Activated CD8-positive, alpha-beta memory T cell treated with anti-CD3 and anti-CD28 coated beads, Interleukin-2, amount 50 U/mL, for 1 hour (primary cell): ENCODE measurements around the gene ZNF845.
"Not testable (repeated sequence)": the region's sequence is repeated elsewhere in the genome, so short reads cannot be mapped to it uniquely, and the experiment has no call there.

ENCODE experiments used
- DNase-seq: peaks from one replicate; pipeline ENCODE4 v3.0.0-alpha.2; 2020; ENCODE audit errors: extremely low read depth

The ZNF845 gene

GRCh38 chr19:53333463-53334449 lies at the start of gene ZNF845:
ZNF845 (plus strand) TSS chr19:53333749; CDS start chr19:53341308, 7,559 bp downstream.
- peak; percentile 77 for DNase-seq

DNA sequence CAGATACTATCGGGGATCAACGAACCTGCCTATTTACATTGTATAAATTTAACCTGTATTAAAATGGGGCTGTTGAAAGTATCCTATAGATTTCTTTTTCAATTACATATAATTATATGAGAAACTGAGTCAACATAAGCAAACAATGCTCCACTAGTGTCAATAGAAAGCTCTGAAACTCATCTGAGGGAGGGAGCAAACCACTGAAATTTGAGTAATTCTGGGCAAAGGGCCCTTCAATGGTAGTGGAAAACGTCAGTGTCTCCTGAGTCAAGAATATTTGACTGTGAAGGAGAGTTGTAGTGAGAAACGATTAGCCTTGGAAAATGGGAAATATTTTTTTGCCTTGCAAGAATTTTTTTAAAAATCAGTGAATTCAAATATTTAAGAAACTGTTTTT lies 48.5 kb upstream of the ZNF845 start:
- DNase-seq: no peak

DNA sequence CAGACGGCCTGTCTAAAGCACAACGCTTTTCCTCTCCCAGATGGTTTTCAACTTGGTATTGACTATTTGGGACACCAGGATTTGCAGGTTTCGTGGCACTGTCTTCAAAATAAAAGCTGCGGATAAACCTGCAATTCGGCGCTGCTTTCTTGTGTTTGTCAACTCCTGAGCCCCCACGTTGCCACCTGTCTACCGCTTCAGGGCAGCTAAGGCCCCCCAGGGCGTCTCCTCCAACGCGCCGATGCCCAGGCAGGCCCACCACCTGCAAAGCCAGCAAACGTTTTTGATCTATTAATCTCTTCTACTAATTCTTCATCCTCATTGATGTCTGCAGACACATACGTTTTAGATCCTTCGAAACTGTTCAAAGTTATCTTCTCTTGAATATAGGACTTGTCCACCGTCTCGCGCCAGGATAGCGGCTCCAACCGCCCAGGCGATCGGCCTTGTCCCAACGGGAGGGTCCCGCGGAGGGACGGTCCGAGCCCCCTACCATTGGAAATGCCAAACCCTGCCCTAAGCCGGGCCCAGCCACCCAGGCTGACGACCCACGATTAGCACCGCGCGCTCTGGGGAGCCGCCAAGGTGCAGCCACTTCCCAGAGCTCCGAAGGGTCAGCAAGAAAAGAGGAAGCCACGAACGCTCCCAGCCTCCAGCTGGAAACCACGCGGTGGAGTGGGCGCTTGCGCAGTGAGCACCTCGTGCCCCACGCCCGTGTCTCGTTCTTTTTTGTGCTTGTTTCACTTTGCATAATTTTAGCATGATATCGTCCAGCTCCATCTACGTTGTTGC lies 42.6 kb upstream of the ZNF845 start:
- DNase-seq: no peak

DNA sequence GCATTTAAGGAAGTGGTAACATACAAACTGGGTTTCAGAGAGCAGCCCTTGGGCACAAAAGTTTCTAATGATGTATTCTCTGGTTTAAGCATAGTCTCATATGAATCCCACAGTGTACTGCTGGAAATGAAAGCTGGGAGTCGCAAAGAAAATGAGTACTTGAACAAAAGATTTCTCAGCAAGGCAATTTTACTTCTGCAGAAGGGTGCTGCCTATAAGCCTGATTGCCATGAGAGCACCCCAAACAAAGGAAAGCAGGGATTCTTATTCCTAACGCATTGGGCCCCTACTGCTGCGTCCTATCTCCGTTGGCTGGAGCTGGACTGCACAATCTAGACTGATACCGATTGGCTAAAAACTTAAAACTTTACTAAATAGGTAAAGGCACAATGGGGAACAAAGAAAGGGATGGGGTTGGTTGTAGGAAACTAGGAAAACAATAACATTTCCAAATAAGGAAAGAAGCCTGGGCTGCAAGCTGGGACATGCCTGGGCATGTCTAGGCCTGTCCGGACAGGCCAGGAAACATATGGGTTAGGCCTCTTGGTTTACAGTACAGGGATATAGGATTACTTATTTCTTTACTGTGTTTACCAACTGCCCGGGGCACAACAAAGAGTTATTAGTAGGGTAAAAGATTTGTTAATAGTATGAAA lies 38.6 kb upstream of the ZNF845 start:
- no peak for DNase-seq

DNA sequence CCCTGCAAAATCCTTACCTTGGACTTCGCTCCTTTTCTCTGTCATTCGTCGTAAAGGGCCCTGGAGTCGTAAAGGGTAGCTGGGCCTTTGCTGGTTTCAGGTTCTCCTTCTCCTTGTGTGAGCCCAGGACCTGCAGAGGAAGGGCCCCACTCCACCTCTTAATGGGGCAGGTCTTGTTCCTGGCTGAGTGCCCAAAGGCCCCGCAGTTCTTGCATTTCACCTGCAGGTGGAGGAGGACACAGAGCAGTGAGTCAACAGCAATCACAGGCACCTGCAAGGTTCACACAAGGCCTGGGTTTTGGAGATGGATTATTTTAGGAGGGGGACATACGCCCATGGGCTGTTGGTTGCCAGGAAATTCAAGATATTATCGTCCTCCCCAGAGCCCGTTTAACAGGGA lies 32.2 kb upstream of the ZNF845 start:
- DNase-seq: not testable (repeated sequence)

DNA sequence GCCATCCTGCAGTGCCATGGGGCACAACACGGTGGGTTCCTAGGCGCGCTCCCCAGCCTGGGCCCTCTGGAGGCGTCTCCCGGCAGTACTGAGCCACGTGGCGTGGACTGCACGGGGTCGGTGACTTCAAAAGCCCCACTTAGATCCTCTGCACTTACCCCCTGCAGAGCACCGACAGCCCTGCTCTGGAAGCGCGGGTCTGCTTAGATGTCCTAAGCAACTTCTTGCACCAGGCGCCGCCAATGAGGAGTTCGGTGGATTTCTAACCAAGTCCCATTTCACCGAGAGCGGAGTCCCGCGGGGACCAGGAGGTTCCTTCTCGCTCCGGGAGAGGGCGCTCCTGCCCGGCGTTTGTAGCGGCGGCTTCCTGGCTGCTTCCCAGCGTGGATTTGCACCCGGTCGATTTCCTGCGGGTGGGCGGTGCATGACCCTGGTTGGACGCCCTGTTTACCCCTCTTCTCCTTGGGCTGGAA lies 25.2 kb upstream of the ZNF845 start:
- no peak for DNase-seq

DNA sequence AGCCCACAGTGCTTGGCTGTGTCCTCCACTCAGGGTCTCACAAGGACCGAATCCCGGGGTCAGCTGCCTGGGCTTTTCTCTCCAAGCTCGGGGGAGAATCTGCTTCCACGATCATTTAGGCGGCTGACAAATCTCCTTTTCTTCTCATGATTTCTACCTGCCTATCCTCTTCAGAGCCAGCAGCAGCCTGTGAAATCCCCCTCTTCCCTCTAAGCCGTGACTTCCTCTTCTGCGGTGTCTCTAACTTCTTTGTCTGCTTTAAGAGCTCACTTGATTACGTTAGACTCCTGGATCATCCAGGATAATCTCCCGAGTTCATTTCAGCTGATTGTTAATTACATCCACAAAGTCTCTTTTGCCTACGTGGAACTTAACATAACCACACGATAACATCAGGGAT lies 22.5 kb upstream of the ZNF845 start:
- DNase-seq: no peak

GRCh38 chr19:53311897-53312296 lies 21.7 kb upstream of the ZNF845 start:
- DNase-seq: no peak

DNA sequence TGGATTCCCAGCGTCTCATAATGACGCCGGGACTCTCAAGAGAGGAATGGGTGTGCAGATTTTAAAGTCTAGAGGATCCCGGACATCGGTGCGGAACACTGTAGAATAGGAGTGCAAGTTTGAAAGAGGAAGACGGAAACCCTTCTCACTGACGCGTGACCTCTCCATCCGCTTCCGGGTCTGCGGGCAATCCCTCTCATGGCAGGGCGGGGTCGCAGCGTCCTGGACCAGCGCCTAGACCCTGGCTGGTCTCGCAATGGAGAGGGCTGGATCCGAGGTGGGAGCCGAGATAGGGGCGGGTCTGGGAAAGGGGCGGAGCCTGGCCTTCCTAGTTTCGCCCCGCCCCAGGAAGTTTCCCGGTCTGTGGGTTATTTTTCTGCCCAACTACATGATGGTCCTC lies 4.6 kb upstream of the ZNF845 start:
- DNase-seq: no peak

GRCh38 chr19:53332484-53332883 lies 1.1 kb upstream of the ZNF845 start:
- no peak for DNase-seq

GRCh38 chr19:53333066-53333462 lies 485 bp upstream of the ZNF845 start:
- DNase-seq: no peak

- DNase-seq: not testable (repeated sequence)
Observed at GRCh38 chr19:53344403-53344802, 10.9 kb downstream of the ZNF845 start.

GRCh38 chr19:53355739-53356138 lies 22.2 kb downstream of the ZNF845 start:
- no peak for DNase-seq

DNA sequence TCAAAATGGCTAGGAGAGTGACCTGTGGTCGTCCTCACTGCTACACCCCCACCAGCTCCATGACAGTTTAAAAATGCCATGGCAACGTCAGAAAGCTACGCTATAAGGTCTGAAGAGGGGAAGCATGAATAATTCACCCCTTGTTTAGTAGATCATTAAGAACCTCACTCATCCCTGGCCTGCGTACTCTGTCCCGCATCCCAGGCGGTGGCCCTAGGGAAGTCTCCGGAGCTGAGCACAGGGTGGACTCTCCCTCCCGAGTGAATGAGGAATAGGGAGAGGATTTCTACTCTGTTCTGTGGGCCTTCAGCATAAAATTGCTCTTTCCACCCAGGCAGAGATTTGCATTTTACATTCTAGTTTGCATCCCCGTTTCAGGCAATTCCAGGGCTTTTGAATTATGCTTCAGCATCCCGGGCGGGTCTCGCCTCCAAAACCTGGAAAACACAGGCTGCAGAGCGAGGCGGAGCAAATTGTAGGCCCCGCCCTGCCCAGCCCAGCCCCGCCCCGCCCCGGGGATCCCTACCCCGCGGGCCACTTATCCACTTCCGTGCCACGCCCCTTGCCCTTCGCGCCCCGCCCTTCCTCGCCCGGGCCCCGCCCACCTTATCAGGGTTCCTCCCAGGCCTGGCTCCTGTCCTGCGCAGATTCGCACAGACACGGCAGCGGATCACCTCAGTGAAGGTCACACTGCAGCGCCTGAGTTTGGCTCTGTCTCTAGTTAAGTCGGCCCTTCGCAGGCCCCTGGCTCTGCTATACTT lies 24.5 kb downstream of the ZNF845 start:
- no peak for DNase-seq

- not testable (repeated sequence) for DNase-seq
Observed at GRCh38 chr19:53360056-53360455, 26.5 kb downstream of the ZNF845 start.

DNA sequence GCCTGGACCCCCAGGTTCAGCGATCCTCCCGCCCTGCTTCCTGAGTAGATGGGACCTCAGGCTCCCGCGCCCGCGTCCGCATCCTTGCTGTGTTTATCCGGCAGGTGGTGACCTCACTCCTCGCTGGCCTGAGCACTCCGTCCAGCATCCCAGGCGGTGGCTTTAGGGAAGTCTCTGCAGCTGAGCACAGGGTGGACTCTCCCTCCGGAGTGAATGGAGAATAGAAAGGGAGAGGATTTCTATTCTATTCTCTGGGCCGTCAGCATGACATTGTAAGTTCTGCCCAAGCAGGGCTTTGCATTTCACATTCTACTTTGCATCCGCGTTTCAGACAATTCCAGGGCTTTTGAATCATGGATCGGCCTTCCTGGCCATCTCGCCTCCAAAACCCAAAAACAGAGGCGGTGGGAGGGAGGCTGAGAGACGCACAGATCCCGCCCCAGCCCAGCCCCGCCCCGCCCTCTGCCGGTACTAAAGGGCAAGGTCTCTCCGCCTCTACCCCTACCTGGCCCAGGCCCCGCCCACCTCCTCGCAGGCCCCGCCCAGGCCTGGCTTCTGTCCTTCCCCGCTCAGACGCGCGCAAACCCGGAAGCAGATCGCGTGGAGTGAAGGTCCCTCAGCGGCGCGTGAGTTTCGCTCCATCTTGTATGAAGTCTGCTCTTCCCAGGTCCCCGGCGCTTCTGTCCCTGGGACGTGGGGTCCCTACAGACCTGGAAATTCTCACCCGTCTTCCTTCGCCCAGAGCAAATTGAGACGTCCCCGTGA lies 31.8 kb downstream of the ZNF845 start, which contains the start of gene ZNF525:
TSS of gene ZNF525 (plus strand) at position 572 of the 765 bp plus-strand sequence. CDS start 6,577 bp downstream, outside the sequence.
- peak; percentile 85 for DNase-seq

DNA sequence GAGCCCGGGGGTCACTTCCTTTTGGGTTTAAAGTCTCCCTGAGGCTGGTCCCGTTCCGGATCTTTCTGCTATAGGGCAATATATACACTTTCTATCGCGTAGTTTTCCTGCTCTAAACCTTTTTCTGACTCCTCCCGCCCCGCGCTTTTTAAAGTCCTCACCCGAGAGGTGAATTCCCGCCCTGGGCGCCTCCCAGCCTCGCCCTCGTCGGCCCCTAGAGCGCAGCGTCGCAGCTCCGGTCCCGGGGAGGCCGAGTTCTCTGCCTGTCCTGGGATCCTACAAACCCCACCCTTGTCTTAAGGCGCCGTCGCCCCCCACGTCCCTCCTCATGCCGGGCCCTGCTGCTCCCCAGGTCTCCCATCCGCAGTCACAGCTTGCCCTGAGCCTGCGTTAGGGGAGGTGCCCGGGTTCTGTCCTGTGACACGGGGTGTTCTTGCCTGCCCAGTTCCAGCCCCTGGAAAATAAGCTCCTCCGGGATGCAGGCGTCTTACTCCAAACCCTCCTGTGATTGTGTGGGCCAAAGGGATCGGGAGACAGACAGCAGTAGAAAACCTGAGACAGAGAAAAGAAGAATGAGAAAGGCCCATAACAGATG lies 32.4 kb downstream of the ZNF845 start:
- DNase-seq: no peak

GRCh38 chr19:53372196-53372595 lies 38.6 kb downstream of the ZNF845 start:
- DNase-seq: no peak

GRCh38 chr19:53374288-53374687 lies 40.7 kb downstream of the ZNF845 start:
- DNase-seq: no peak

GRCh38 chr19:53374743-53375142 lies 41.2 kb downstream of the ZNF845 start:
- no peak for DNase-seq
